ENCODE data around the gene OSBPL1A. TPM values are rescaled to one million over a fixed set of nuclear protein-coding genes. Genes with fewer than 3 reads are reported as not detected.
A peak's percentile ranks its signal among the peaks of the same experiment; 100 is the strongest.

The OSBPL1A gene
- total RNA-seq, 2 donors from 2014 or later, result 39.8 to 50.7 TPM

DNA sequence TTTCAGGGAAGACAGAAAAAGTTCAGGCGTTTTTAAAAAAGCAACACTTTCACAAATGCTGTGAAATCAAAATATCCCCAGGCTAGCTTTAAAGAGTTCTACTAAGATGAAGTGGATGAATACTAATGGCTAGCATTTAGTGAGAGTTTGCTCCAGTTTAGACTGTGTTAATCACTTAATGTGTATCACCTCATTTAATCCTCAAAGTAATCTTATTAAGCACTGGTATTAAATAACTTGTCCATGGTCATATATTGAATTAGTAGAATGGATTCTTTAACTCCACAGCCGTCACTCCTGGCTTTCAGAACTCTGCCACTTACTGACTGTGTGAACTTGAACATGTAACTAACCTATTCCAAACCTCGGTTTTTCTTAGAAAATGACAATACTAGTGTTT is 192.7 kb downstream of the OSBPL1A start:
- DNase-seq (no peak), ATAC-seq (no peak)
- intact Hi-C loops (cut with DNase I, micrococcal nuclease), result no loop called here

DNA sequence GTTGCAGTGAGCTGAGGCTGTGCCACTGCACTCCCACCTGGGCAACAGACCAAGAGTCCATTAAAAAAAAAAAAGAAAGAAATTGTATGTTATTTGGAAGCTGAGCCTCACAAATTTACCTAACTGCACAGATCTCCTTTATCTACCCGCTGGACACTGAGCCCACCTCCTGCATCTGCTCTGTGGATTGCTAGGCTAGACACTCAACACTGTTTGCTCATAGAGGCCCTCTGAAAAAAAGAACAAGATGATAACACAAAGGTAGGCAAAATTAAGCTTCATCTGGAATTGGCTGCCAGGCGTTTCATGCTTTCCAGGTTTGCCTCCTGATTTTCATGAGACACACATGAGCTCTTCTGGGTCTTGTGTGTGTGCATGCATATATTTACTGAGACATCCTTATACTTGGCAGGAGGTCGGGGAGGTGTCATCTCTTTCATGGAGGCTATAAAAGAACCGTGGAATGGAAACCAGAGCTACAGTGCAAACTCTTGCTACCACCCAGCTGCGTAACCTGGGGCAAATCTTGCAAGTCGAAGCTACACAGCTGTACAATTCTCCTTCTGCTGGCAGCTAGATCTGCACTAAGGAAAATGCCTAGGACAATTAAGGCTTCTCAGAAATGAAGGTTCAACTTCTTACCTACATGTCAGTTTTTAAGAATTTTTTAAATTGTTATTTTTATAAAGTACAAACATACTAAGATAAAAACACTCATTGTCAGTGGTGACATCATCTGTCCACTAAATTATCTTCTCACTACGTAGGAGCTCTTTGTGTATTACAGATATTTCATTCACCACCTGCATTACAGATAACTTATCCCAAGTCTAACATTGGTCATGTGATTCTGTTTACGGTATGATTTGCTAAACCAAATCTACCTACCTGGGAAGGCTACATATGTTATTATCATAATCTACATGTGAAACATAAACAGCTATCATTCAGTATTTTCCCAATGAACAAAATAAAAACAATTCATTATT is 195.6 kb downstream of the OSBPL1A start:
- DNase-seq (no peak), ATAC-seq (no peak)
- intact Hi-C loops (cut with DNase I, micrococcal nuclease), result no loop called here

- ATAC-seq, result no peak
- intact Hi-C loops (cut with DNase I, micrococcal nuclease), result no loop called here
Observed at GRCh38 chr18:24200494-24201290, 196.9 kb downstream of the OSBPL1A start.

DNA sequence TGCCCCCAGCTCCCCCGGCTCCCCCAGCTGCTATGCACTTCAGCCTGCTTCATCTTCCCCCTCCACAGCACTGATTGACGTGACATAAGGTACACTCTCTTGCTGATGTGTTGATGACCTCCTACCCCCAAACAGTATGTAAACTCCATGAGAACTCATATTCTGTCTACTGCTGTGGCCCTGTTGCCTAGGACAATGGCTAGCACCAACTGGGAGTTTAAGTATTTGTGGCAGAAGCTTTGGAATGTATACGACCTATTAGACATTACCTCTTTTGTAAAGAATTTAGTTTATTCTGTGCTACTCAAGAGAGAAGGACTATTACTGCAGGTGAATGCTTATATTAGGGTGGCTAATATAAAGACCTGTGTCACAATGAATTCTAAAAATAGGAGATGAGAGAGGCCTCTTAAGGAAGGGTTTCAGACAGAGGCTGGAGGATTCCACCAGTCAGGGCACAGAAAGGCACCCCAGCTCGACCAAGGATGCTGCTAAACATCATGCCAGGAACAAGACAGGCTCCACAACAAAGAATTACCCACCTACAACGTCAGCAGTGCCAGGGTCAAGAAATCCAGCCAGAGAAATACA is 198.2 kb downstream of the OSBPL1A start:
- no peak for DNase-seq
- intact Hi-C loops (cut with DNase I, micrococcal nuclease), result no loop called here
- ATAC-seq, result no peak

More at GRCh38 chr18:24200494-24201290, 196.9 kb downstream of the OSBPL1A start:
- no peak for DNase-seq

- no peak for ATAC-seq
- intact Hi-C loops (cut with DNase I, micrococcal nuclease), result no loop called here
- DNase-seq, result no peak
Observed at GRCh38 chr18:24198461-24198860, 199.2 kb downstream of the OSBPL1A start.

- no peak for ATAC-seq
- intact Hi-C loops (cut with DNase I, micrococcal nuclease), result no loop called here
Observed at GRCh38 chr18:24197412-24197811, 200.2 kb downstream of the OSBPL1A start.

DNA sequence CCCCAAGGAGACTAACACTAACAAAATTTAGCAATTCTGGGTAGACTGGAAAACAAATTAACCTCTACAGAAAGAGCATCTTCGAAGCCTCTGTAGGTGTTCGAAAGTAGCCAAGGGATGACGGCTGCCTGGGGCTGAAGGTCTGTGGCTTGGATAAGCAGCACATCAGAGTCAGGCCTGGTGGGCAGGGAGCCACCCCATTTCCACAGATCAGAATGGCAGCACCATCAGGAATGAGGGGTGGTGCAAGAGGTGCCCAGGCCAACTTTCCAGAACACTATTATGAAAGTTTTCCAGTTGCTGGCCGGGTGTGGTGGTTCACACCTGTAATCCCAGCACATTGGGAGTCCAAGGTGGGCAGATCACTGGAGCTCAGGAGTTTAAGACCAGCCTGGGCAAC is 200.9 kb downstream of the OSBPL1A start:
- intact Hi-C loops (cut with DNase I, micrococcal nuclease), result no loop called here
- no peak for DNase-seq
- ATAC-seq, result no peak

More at GRCh38 chr18:24197412-24197811, 200.2 kb downstream of the OSBPL1A start:
- DNase-seq, result no peak

GRCh38 chr18:24195296-24196053 is 202.1 kb downstream of the OSBPL1A start:
- intact Hi-C loops (cut with DNase I, micrococcal nuclease), result no loop called here
- DNase-seq, result no peak

GRCh38 chr18:24190590-24190989 is 207.0 kb downstream of the OSBPL1A start:
- intact Hi-C loops (cut with DNase I, micrococcal nuclease), result no loop called here
- ATAC-seq (no peak), DNase-seq (no peak)

More at GRCh38 chr18:24195296-24196053, 202.1 kb downstream of the OSBPL1A start:
- ATAC-seq, result peak; percentile 46

DNA sequence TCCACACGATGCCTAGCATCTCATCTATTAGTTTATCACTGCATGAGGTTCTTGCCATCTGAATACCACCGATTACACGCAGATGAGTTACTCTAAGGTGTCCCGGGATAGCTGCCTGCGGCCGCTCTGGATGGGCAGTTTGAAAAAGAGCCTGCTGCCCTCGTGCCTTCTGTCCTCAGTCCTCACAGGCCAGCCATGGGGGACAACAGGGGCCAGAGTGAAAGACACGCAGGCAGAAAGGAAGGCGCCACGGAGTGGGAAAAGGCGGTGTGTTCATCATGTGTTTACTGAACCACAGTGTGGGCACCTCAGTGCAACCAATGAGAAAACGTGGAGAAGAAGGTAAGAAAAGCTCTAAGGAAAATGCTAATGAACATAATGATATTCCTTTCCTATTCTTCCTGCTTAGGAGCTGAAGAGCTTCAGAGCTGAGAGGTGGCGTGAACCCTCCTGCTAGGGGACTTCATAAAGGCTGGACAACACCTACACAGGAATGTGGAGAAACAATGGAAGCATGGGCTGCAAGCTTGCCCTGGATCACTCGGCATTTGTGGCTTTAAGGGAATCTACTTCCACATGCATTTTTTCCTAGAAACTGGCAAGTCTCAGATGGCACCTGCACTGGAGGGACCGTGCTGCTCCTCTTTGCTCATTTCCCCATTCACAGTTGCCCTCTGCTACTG is 207.8 kb downstream of the OSBPL1A start:
- no peak for ATAC-seq
- DNase-seq, result no peak
- intact Hi-C loops (cut with DNase I, micrococcal nuclease), result no loop called here

DNA sequence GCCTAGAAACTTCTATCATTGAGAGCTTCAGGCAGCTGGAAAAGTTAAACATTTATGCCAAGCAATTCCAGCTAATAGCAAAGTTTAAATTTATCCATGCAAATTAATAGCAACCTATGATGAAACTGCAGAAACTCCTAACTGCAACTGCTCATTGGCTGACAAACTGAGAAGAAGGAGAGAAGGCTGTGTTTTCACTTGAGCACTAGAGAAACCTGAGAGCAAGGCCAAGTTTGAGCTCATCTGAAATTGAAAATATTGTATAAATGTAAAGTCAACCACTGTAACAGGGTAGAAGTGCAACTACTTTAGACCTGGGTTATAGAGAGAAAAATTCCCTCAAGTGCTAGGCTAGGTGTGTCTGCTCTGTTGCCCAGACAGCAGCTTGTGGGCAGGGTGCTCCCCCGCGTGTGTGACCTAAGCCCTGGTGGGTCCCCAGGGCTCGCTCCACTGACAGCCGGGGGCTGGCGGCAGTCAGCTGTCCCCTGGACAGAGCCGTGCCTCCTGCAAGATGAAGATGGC is 208.6 kb downstream of the OSBPL1A start:
- intact Hi-C loops (cut with DNase I, micrococcal nuclease), result no loop called here
- ATAC-seq, result no peak
- no peak for DNase-seq

- intact Hi-C loops (cut with DNase I, micrococcal nuclease), result no loop called here
- no peak for DNase-seq
- ATAC-seq, result no peak
Observed at GRCh38 chr18:24188120-24188519, 209.5 kb downstream of the OSBPL1A start.

DNA sequence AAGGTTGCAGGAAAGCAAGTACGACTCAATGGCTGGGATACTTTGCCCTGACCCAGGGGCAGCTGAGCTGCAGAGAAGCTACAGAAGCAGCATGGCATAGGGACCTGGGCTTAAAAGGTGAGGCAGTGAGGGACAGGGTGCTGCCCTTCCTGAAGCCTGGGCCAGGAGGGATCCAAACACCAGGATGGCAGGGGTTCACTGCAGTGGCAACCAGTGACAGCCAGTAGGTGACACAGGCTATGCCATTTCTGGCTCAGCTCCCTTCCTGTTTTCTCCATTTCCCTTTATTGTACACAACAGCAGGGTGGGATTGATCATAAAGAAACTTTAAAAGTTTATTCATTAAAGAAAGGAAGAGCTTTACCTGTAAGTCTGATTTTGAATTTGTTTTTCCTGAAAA is 209.9 kb downstream of the OSBPL1A start:
- no peak for ATAC-seq
- DNase-seq, result no peak
- intact Hi-C loops (cut with DNase I, micrococcal nuclease), result no loop called here

- intact Hi-C loops (cut with DNase I, micrococcal nuclease), result no loop called here
- DNase-seq, result no peak
- no peak for ATAC-seq
Observed at GRCh38 chr18:24187049-24187448, 210.6 kb downstream of the OSBPL1A start.

GRCh38 chr18:24185805-24186204 is 211.8 kb downstream of the OSBPL1A start:
- ATAC-seq, result no peak
- no peak for DNase-seq
- intact Hi-C loops (cut with DNase I, micrococcal nuclease), result no loop called here

GRCh38 chr18:24181806-24182205 is 215.8 kb downstream of the OSBPL1A start:
- intact Hi-C loops (cut with DNase I, micrococcal nuclease), result no loop called here
- ATAC-seq, result no peak
- DNase-seq, result no peak

- DNase-seq (no peak), ATAC-seq (no peak)
- intact Hi-C loops (cut with DNase I, micrococcal nuclease), result no loop called here
Observed at GRCh38 chr18:24180048-24180447, 217.6 kb downstream of the OSBPL1A start.

All from left colon (tissue), 2 donors.